Adrenal gland (tissue), 5 donors: ENCODE data around the gene ERN1.

Experiments used
- CTCF ChIP-seq, 6 experiments: fragments of 450-650 bp in 4 of 6; fragments of 200-600 bp in 2 of 6; sonication (generic) in 1 of 6; IDR thresholded peaks; 1 replicate in 5 of 6; 2 replicates in 1 of 6; pipeline versions ENCODE4 v1.5.1 to v1.8.0; 2016 to 2021; ENCODE audit warnings: antibody characterized with exemption in 6 of 6, mild to moderate bottlenecking in 2 of 6, moderate library complexity in 1 of 6
- POLR2A ChIP-seq, 2 donors: fragments of 450-650 bp; IDR thresholded peaks; one replicate each; pipeline ENCODE4 v1.6.1; 2017; ENCODE audit warnings: antibody characterized with exemption in 2 of 2, mild to moderate bottlenecking in 2 of 2, moderate library complexity in 1 of 2
- donor health status: DM: no; HTN: no; CAD: no.

GRCh38 chr17:64099543-64099942, 30.4 kb downstream of the ERN1 start:
- no peak for TF ChIP-seq CTCF (IDR thresholded peaks at IDR 0.05)
- TF ChIP-seq POLR2A (IDR thresholded peaks at IDR 0.05), result no peak
